Activated naive CD8-positive, alpha-beta T cell treated with anti-CD3 and anti-CD28 coated beads, Interleukin-2, amount 50 U/mL, for 16 hours (primary cell): ENCODE data around the gene SEMA5B.

ENCODE experiments used
- DNase-seq: peaks from one replicate; pipeline ENCODE4 v3.0.0-alpha.2; 2020; ENCODE audit warnings: low read depth, low spot score

Gene SEMA5B

GRCh38 chr3:123054931-123055330, 27.4 kb upstream of the SEMA5B start:
- no peak for DNase-seq

GRCh38 chr3:123054109-123054778, 26.7 kb upstream of the SEMA5B start:
- DNase-seq, result no peak

- DNase-seq, result no peak
Observed at GRCh38 chr3:123053107-123053506, 25.5 kb upstream of the SEMA5B start.

GRCh38 chr3:123050666-123051065, 23.1 kb upstream of the SEMA5B start:
- DNase-seq, result no peak

- DNase-seq, result no peak
Observed at GRCh38 chr3:123048480-123049237, 21.1 kb upstream of the SEMA5B start.

GRCh38 chr3:123047062-123047319, 19.4 kb upstream of the SEMA5B start:
- no peak for DNase-seq

- no peak for DNase-seq
Observed at GRCh38 chr3:123046262-123047061, 18.9 kb upstream of the SEMA5B start.

- no peak for DNase-seq
Observed at GRCh38 chr3:123044981-123045763, 17.6 kb upstream of the SEMA5B start.

- DNase-seq, result no peak
Observed at GRCh38 chr3:123042413-123042812, 14.8 kb upstream of the SEMA5B start.

GRCh38 chr3:123039178-123039577, 11.6 kb upstream of the SEMA5B start:
- DNase-seq, result no peak

GRCh38 chr3:123038751-123039150, 11.2 kb upstream of the SEMA5B start:
- DNase-seq, result no peak

GRCh38 chr3:123037015-123037375, 9.4 kb upstream of the SEMA5B start:
- no peak for DNase-seq

GRCh38 chr3:123036352-123037014, 8.9 kb upstream of the SEMA5B start:
- DNase-seq, result no peak

GRCh38 chr3:123034996-123035395, 7.4 kb upstream of the SEMA5B start:
- no peak for DNase-seq

- no peak for DNase-seq
Observed at GRCh38 chr3:123034120-123034519, 6.6 kb upstream of the SEMA5B start.

GRCh38 chr3:123032057-123032456, 4.5 kb upstream of the SEMA5B start:
- DNase-seq, result no peak

- no peak for DNase-seq
Observed at GRCh38 chr3:123031051-123031450, 3.5 kb upstream of the SEMA5B start.

GRCh38 chr3:123028233-123028828, 768 bp upstream of the SEMA5B start:
- no peak for DNase-seq

GRCh38 chr3:123026565-123027291, 835 bp downstream of the SEMA5B start:
- no peak for DNase-seq
